MG63 (cell line): ENCODE data around the gene SPRYD3. TPM values are rescaled to one million over a fixed set of nuclear protein-coding genes. Genes with fewer than 3 reads are reported as not detected.

Experiments
- DNase-seq: peaks from one replicate; pipeline ENCODE4 v3.0.0-alpha.2; 2020
- H3K27me3 ChIP-seq: fragments of 250-450 bp; sonication (Bioruptor Pico); 2 replicates; pipeline ENCODE4 v1.5.1; 2020; ENCODE audit warnings: mild to moderate bottlenecking, moderate library complexity
- H3K36me3 ChIP-seq: fragments of 250-450 bp; sonication (Bioruptor Pico); 2 replicates; pipeline ENCODE4 v1.5.1; 2020; ENCODE audit warnings: mild to moderate bottlenecking, moderate library complexity
- H3K4me3 ChIP-seq: fragments of 250-450 bp; sonication (Bioruptor Pico); 2 replicates; pipeline ENCODE4 v1.5.1; 2020; ENCODE audit warnings: mild to moderate bottlenecking, moderate library complexity
- H3K9me3 ChIP-seq: fragments of 250-450 bp; sonication (Bioruptor Pico); 2 replicates; pipeline ENCODE4 v1.5.1; 2020; ENCODE audit warnings: mild to moderate bottlenecking, moderate library complexity
- total RNA-seq: library from RNA; depleted of rRNA; stranded (reverse); fragments of >200 nt; shearing (Covaris generic); gene quantifications from 2 replicates; pipeline ENCODE4 v1.2.3, GENCODE V29; 2014; ENCODE audit warnings: low replicate concordance

Gene SPRYD3
- total RNA-seq, 1 experiment from 2014 or later, result 22.1 TPM

DNA sequence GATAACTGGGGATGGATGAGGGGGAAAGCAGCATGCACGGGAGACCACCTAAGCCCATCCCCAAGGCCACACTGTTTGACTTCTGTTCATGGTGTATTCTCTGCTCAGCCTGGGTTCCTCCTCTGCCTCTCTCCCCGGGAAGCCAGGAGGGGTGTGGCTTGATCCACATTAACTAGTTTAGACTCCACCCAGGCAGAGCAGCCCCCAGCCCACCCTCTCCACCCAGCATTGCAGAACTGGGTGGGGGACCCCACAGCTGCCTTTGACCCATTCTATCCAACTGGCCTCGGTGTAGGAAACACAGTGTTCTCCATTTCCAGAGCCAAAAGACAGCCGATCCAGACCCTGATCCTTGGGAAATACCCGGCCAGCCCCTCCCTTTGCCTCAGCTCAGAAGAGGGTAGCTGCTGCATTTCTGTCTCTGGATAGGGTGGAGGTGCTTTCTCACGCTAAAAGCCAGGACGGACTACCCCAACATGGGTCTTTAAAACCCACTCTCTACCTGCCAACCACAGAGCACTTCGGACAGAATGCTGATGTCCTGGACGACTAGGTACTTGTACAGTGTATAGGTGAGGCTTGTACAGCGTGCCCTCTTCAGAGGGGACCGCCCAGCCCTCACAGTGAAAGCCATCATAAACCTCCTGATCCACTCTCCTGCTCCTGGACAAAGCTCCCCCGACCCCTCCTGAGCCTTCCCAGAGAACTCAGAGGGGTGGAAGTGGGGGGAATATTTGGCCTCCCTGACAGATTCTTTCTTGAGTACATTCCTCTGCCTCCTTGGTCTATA lies 9.4 kb downstream of the SPRYD3 start:
- Histone ChIP-seq H3K36me3 (peaks cover 17% of the 10 kb centered on the region), H3K9me3 (no peaks in the 10 kb centered on the region), H3K4me3 (no peak overlapping the region), H3K27me3 (no peaks in the 10 kb centered on the region)
- no peak for DNase-seq

DNA sequence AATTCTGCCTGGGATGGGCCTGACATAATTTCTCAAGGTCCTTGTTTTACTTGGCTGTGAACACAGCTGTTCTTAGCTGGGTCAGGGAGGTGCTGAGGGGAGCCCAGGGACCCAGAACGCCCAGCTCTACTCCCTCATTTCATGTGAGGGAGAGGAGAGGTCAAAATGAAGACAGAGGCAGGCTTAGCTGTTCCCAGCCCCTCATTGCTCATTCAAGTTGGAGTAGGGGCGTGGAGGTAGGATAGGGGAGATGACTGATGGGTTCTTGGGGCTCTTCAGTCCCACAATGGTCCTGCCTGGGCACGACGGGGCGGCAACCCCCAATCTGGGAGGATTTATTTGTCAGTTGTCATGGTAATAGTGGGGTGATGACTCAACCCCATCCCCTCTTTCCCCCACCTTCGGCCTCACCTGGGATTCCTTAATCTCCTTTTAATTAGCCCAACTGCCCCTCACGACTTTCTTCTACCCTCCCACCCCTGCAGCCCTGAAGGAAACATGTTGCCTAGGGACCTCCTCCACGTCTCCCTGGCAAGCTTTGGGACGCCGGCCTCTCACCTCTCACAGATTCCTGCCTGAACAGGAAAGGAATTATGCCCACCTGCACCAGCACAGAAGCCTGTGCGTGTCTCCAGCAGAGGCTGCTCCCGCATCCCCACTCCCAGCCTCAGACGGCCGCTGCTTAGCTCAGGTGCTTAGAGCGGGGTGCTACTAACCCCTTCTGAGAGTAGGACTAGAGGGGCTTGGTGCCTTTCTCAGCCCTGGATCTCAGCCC lies 10.2 kb downstream of the SPRYD3 start:
- DNase-seq, result no peak
- Histone ChIP-seq H3K27me3 (no peaks in the 10 kb centered on the region), H3K4me3 (no peak overlapping the region), H3K9me3 (no peaks in the 10 kb centered on the region), H3K36me3 (peaks cover 25% of the 10 kb centered on the region)

DNA sequence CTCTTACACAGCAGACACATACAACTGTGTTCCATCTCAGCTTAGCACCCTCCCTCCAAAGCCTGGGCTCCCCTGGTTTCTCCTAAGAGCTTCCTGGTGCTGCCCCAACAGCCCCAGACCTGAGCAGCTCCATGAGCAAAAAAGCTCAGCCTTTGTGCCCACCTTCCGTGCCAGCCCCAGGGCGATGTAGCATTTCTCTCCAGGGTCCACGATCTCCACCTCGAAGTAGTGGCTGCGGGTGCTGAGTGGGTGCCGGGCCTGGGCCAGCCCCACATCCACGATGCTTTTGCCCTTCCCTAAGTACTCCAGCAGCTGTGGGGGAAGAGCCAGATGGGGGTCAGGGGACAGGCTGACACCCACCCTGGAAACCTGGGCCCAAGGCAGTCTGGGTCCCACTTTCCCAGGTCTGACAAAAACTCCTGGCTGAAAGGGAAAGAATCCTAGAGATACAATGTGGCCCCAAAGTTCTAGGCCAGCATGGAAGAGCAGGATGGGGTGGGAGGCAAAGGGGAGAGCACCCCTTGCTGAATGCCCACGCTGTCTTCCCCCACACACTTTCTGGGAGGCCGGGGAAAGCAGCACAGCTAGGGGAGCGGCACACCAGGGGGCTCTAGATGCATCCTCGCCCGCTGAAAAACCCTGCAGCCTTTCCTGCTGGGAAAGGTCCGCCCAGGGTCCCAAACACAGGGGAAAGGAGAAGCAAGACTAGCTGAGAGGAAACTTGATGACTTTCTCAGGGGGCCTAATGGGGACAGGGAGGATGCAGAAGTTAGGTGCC lies 11.0 kb downstream of the SPRYD3 start:
- no peak overlapping the region for H3K4me3 ChIP-seq
- DNase-seq, result no peak
- H3K9me3 ChIP-seq, result no peaks in the 10 kb centered on the region
- H3K36me3 ChIP-seq, result peaks cover 29% of the 10 kb centered on the region
- H3K27me3 ChIP-seq, result no peaks in the 10 kb centered on the region

DNA sequence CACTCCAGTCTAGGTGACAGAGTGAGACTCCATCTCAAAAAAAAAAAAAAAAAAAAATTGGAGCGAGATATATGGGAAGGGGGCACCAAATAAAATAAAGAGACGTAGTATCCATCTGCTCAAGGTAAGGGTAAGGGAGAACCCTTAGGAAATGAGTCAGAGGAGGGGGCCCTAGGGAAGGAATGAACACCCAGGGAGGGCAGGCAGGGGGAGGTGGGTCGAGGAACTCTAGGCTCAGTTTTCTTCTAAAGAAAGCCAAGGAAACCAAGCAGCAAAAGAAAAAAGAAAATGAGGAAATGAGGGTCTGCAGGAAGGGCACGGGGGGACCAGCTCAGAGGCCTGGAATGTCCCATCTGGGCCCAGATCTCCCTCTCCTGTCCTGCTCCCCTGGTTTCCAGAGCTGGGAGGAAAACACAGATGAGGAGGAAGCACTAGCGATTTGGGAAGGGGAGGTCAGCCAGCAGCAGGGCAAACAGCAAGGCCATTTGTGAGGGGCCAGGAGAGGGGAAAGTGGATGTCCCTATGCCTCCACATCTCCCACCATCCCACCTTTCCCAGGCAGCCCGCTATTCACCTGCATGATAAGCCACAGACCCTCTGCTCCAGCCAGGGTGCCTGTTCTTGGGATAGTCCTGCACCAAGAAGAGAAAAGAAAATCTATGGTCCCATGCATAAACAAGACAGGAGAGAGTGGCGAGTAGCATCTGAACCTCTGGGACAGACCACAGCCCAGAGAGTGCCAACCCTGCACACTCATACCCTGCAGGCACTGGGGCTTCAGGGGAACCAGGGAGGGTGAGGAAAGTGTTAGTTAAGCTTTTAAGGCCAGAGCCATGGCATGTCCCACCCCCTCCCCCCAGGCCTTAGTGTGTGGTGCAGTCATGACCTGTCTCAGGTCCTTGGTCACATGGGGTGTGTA lies 11.9 kb downstream of the SPRYD3 start:
- no peaks in the 10 kb centered on the region for H3K9me3 ChIP-seq

DNA sequence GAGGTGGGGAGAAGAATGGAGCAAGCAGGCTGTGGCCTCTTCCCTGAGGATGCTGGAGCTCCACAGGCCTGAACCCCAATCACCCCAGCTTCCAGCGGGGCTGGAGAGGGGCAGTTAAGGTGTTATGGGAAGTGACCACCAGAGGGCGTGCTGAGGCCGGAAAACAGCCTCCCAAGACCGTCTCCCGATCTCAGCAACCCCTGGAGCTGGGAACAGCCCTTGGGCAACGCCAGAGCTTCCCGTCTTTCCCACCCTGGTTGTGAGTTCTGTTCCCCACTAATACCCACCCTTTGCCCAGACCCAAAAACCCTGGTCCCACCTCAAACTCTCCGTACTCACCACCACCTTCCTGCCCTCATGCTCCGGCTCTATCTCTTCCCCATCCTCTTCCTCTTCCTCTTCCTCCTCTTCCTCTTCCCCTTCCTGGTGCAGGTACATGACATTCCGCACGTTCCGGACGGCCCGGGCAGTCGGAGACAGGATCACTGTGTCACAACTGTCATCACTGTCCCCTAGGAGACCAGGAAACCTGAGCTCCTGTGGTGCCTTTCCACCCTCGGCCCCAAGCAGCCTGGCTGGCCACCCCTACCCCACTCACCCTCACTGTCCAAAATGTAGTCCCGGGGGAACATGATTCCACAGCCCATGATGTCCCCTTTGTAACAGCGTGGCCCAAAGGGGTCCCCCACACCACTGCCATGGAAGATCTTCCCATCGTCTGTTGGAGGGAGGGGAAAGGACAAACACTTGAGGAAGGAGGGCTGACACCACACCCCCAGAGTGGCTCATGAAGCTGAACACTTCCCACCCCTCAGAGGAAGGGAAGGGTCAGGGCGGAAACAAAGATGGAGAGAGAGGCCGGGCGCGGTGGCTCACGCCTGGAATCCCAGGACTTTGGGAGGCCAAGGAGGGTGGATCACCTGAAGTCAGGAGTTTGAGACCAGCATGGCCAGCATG lies 12.9 kb downstream of the SPRYD3 start:
- Histone ChIP-seq H3K9me3 (no peaks in the 10 kb centered on the region), H3K4me3 (no peak overlapping the region), H3K27me3 (no peaks in the 10 kb centered on the region), H3K36me3 (peaks cover 33% of the 10 kb centered on the region)
- DNase-seq, result peak; percentile 73

More for the DNA sequence above, 11.9 kb downstream of the SPRYD3 start:
- Histone ChIP-seq H3K36me3 (peaks cover 31% of the 10 kb centered on the region), H3K27me3 (no peaks in the 10 kb centered on the region), H3K4me3 (no peak overlapping the region)
- DNase-seq, result no peak

DNA sequence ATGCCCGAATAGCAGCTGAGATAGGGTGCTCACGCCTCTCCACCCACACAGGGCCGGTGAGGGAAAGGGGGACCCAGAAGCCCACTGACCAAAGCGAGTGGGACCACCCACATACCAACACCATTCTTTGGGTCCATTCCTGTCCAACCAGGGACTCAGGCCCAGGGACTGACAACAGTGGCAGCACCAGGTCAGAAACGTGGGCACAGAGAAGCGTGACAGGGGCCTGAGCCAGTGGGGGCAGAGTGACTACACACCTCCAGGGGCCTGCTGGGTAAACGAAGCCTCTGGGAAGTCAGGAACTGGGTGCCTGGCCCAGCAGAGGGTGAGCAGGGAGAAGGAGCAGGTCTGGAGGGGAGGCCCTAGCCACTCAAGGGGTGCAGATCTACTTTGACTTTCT lies 13.7 kb downstream of the SPRYD3 start:
- Histone ChIP-seq H3K36me3 (peaks cover 39% of the 10 kb centered on the region), H3K27me3 (no peaks in the 10 kb centered on the region), H3K4me3 (no peak overlapping the region), H3K9me3 (no peaks in the 10 kb centered on the region)
- no peak for DNase-seq

DNA sequence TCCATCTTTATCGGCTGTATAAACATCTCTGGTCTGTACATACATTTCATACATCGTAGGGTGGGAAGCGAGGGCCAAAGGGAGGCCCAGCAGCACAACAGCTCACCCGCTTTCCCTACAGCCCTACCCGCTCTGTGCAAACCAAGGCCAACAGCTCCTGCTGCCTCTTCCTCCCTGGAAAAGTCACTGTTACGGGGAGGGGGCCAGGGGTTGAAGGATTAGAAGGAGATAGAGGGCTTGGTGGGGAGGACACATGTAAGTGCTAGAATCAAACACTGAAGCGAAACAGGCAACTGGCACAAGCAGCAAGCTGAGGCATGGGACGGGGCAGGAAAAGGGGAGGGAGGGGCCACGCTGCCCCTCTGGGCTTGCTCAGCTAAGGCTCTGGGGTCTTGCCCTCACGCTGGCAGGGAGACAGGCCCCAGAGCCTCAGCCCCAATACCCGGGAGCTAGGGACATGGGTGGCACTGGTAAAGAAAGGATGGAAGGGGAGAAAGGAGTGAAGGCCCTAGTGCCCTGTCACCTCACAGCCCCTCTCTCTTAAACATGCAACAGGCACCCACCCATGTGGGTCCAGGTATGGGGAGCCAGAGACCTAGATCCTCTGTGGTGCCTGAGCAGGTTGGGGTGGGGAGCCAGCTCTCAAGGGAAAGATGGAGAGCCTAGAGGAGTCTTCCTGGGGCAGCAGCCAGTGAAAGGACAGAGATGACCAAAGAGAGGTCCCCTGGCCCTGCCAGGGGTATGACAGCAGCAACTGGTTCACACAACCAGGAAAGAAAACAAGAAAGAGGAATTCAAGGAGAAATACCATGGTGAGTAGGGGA lies 14.4 kb downstream of the SPRYD3 start:
- H3K36me3 ChIP-seq, result peaks cover 35% of the 10 kb centered on the region
- H3K27me3 ChIP-seq, result no peaks in the 10 kb centered on the region
- no peak overlapping the region for H3K4me3 ChIP-seq
- DNase-seq, result no peak
- H3K9me3 ChIP-seq, result no peaks in the 10 kb centered on the region

DNA sequence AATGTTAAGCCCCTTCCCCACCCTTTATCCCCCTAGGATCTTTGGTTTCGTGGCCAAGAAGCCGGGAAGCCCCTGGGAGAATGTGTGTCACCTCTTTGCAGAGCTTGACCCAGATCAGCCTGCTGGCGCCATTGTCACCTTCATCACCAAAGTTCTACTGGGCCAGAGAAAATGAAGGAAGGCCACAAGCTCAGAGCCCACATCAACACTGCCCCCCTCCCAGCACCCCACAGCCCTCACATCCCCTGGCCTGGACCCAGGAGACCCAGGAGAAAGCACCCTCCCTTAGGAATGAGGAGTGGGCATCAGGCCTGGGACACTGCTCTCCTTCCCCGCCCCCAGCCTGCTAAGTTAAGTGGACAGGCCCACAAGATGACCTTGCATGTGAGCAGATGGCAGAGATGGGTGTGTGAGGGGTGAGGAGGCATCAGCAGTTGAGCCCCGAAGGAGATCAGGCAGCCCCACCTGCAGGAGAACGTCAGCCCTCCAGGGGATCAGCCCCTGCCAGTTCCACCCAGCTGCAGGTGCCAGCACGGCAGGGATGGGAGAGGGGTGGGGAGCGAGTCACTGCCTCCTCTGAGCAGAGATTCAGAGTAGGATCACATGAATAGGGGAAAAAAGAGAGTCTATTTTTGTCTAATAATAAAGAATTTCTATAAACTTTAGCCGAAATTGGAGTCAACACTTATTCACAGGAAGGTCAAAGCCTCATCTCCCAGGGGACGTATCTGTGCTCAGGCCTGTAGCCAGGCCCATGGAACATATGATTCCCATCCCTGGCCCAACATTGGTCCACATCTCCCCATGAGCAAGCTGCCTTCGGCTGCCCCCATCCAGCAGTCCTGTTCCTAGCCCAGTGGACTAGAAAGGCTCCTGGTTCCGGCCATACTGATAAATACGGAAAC lies 15.2 kb downstream of the SPRYD3 start:
- H3K4me3 ChIP-seq, result no peak overlapping the region
- peak; percentile 62 for DNase-seq
- no peaks in the 10 kb centered on the region for H3K27me3 ChIP-seq
- peaks cover 35% of the 10 kb centered on the region for H3K36me3 ChIP-seq
- H3K9me3 ChIP-seq, result no peaks in the 10 kb centered on the region

DNA sequence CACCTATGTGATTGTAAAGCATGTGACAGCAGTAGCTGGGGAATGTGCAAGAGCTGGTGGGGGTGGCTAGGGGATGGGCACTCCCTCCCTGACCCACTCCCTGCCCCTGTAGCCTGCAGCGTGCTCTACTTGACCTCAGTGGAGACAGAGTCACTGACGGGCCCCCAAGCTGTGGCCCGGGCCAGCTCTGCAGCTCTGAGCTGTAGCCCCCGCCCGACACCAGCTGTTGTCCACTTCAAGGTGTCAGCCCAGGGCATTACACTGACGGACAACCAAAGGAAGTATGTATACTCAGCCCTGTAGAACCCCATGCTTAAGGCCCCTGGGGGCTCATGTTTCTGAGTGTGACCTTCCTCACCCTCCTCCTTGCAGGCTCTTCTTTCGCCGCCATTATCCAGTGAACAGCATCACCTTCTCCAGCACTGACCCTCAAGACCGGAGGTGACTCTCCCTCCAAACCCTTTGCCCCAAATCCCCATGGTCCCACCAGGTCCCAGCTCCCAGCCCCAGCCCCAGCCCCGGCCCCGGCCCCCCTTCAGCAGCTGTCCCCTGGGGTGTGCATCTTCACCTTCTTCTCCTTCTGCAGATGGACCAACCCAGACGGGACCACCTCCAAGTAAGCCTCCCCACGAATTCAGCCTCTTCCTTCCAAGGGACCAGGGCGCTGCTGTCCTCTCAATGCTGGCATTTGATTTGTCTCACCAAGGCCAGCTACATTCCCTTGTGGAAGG lies 16.0 kb downstream of the SPRYD3 start:
- no peak for DNase-seq
- Histone ChIP-seq H3K36me3 (peaks cover 35% of the 10 kb centered on the region), H3K27me3 (no peaks in the 10 kb centered on the region), H3K4me3 (no peak overlapping the region), H3K9me3 (no peaks in the 10 kb centered on the region)

DNA sequence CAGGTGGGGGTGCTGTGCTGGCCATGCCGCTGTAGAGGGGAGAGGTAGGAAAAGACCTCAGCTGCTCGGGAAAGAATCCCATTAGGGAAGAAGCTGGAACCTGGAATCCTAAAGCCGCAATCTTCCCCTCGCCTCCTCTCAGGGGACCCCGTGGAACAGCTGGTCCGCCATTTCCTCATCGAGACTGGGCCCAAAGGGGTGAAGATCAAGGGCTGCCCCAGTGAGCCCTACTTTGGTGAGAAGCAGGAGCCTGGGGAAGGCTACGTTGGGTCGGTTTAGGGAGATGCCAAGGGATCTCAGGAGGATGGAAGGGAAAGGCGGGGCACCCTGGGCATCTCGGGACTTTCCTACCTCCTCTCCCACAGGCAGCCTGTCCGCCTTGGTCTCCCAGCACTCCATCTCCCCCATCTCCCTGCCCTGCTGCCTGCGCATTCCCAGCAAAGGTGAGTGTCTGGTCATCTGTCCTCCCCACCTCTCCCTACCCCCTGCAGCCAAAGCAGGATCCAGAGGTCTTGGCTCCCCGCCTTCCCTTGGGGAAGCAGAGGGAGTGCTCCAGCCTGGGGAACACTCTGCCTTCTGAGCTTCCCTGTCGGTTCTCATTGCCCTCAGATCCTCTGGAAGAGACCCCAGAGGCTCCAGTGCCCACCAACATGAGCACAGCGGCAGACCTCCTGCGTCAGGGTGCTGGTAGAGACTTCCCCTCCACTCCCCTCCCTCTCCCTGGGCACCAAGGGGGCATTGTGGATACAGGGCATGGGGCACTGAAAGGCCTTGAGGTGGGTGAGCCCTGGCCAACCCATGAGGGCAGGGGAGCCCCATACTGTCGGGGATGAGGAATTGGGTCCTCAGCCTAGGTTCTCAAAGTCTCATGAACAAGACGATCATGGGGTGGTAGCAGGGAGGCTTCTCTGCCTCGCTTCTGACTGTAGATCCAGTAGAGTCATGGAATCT lies 16.9 kb downstream of the SPRYD3 start:
- no peak overlapping the region for H3K4me3 ChIP-seq
- no peak for DNase-seq
- H3K9me3 ChIP-seq, result no peaks in the 10 kb centered on the region
- H3K36me3 ChIP-seq, result peaks cover 38% of the 10 kb centered on the region
- no peaks in the 10 kb centered on the region for H3K27me3 ChIP-seq

DNA sequence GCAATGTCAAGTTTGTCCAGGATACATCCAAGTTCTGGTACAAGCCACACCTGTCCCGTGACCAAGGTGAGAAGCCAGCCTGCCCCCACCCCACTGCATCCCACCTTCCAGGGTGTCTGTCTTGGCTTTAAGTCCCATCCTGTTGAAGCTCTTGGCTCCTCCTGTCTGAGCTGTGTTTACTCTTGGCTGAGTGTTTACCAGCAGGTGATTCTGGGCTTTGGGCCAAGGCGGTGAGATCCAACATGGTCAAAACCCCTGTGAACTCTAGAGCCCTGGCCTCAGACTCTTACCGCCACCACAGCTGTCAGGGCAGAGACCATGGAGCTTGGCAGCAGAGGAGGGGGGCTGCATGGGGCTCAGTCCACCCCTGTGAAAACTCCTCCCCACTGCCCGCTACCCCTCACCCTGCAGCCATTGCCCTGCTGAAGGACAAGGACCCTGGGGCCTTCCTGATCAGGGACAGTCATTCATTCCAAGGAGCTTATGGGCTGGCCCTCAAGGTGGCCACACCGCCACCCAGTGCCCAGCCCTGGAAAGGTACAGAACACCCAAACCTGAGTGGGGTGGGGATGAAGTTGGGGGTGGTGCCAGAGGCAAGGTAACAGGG lies 17.7 kb downstream of the SPRYD3 start:
- H3K36me3 ChIP-seq, result peaks cover 42% of the 10 kb centered on the region
- no peaks in the 10 kb centered on the region for H3K27me3 ChIP-seq
- DNase-seq, result peak; percentile 39

More for the DNA sequence above, 17.7 kb downstream of the SPRYD3 start:
- Histone ChIP-seq H3K9me3 (no peaks in the 10 kb centered on the region), H3K4me3 (no peak overlapping the region)
